ENCODE data around the gene TRAPPC5.

Gene TRAPPC5

GRCh38 chr19:7677669-7678311, 2.8 kb upstream of the TRAPPC5 start:
- no peak for DNase-seq

- DNase-seq, result peak; percentile 76
These were observed 1.5 kb upstream of the TRAPPC5 start for GRCh38 chr19:7678971-7679751.

- DNase-seq, result no peak
These were observed 645 bp upstream of the TRAPPC5 start for GRCh38 chr19:7679771-7680605.

- peak; percentile 93 for DNase-seq
These were observed 924 bp downstream of the TRAPPC5 start for GRCh38 chr19:7681340-7682174.

GRCh38 chr19:7682175-7682855, 1.7 kb downstream of the TRAPPC5 start:
- DNase-seq, result no peak

GRCh38 chr19:7685546-7686445, 5.2 kb downstream of the TRAPPC5 start:
- no peak for DNase-seq

- DNase-seq, result no peak
These were observed 6.5 kb downstream of the TRAPPC5 start for GRCh38 chr19:7687177-7687576.

GRCh38 chr19:7689165-7689564, 8.5 kb downstream of the TRAPPC5 start:
- DNase-seq, result no peak

GRCh38 chr19:7690779-7691258, 10.2 kb downstream of the TRAPPC5 start:
- peak; percentile 19 for DNase-seq

- peak; percentile 18 for DNase-seq
These were observed 10.9 kb downstream of the TRAPPC5 start for GRCh38 chr19:7691497-7691896.

- peak; percentile 32 for DNase-seq
These were observed 11.9 kb downstream of the TRAPPC5 start for GRCh38 chr19:7692417-7693088.

- no peak for DNase-seq
These were observed 13.9 kb downstream of the TRAPPC5 start for GRCh38 chr19:7694499-7694898.

GRCh38 chr19:7697721-7698287, 17.2 kb downstream of the TRAPPC5 start:
- no peak for DNase-seq

- no peak for DNase-seq
These were observed 17.9 kb downstream of the TRAPPC5 start for GRCh38 chr19:7698583-7698982.

GRCh38 chr19:7699003-7699402, 18.4 kb downstream of the TRAPPC5 start:
- no peak for DNase-seq

GRCh38 chr19:7699417-7700401, 19.1 kb downstream of the TRAPPC5 start:
- DNase-seq, result peak; percentile 52

GRCh38 chr19:7701049-7701653, 20.5 kb downstream of the TRAPPC5 start:
- no peak for DNase-seq
